GM18505 (cell line): ENCODE measurements around the gene WDR91.
A peak's percentile ranks its signal among the peaks of the same experiment; 100 is the strongest.

Experiments
- ATAC-seq: cut with Tn5 transposase; IDR thresholded peaks from one replicate; pipeline ENCODE4 v1.9.1; 2021; ENCODE audit not compliant: unreplicated experiment
- POLR2A ChIP-seq: IDR thresholded peaks from 4 replicates; pipeline ENCODE4 v1.6.1; 2011; ENCODE audit warnings: borderline replicate concordance; ENCODE audit not compliant: insufficient read depth, insufficient read length; ENCODE audit errors: extremely low read depth

The WDR91 gene

GRCh38 chr7:135150072-135150782 lies 61.1 kb downstream of the WDR91 start:
- no peak for ATAC-seq
- TF ChIP-seq POLR2A = no peak

- peak; percentile 73 for TF ChIP-seq POLR2A
- peak; percentile 67 for ATAC-seq
Observed at GRCh38 chr7:135147899-135148721, 63.2 kb downstream of the WDR91 start, which contains the start of gene TMEM140. Gene TMEM140 (plus strand): TSS chr7:135148072. CDS start chr7:135164442, 16,370 bp downstream.

- no peak for ATAC-seq
- no peak for TF ChIP-seq POLR2A
Observed at GRCh38 chr7:135147341-135147898, 63.9 kb downstream of the WDR91 start.

- no peak for TF ChIP-seq POLR2A
- no peak for ATAC-seq
Observed at GRCh38 chr7:135143885-135144668, 67.2 kb downstream of the WDR91 start.
